Endodermal cell (in vitro differentiated cells): ENCODE measurements around the gene RCBTB1. TPM values are rescaled to one million over a fixed set of nuclear protein-coding genes. Genes with fewer than 3 reads are reported as not detected.

Source experiments
- DNase-seq: peaks from one replicate; pipeline ENCODE4 v3.0.0-alpha.2; 2017
- H3K27ac ChIP-seq: 2 replicates; pipeline ENCODE4 v1.5.1; 2013; ENCODE audit warnings: mild to moderate bottlenecking, low read depth, low read length, moderate library complexity
- H3K27me3 ChIP-seq: 2 replicates; pipeline ENCODE4 v1.6.1; 2013; ENCODE audit warnings: mild to moderate bottlenecking, low read length, moderate library complexity; ENCODE audit not compliant: insufficient read depth, control insufficient read depth, poor library complexity, severe bottlenecking
- H3K36me3 ChIP-seq: 2 replicates; pipeline ENCODE4 v1.7.0; 2013; ENCODE audit warnings: mild to moderate bottlenecking, low read length, moderate library complexity; ENCODE audit not compliant: control insufficient read depth, insufficient read depth
- H3K4me1 ChIP-seq: one replicate; pipeline ENCODE4 v1.7.0; 2013; ENCODE audit warnings: low read length; ENCODE audit not compliant: control insufficient read depth, insufficient read depth
- H3K4me3 ChIP-seq: 2 replicates; pipeline ENCODE4 v1.5.1; 2013; ENCODE audit warnings: mild to moderate bottlenecking, low read length, moderate library complexity
- H3K9ac ChIP-seq: 2 replicates; pipeline ENCODE4 v1.6.1; 2013; ENCODE audit warnings: mild to moderate bottlenecking, low read length, moderate library complexity; ENCODE audit not compliant: poor library complexity, severe bottlenecking; ENCODE audit errors: extremely low read depth
- H3K9me3 ChIP-seq: 2 replicates; pipeline ENCODE4 v1.6.1; 2013; ENCODE audit warnings: mild to moderate bottlenecking, low read length, moderate library complexity; ENCODE audit not compliant: control insufficient read depth
- H3K27ac Mint-ChIP-seq: 2 replicates; pipeline ENCODE4 v1.8.0; 2020; ENCODE audit warnings: mixed read lengths
- H3K27me3 Mint-ChIP-seq: 2 replicates; pipeline ENCODE4 v1.8.0; 2021; ENCODE audit warnings: mild to moderate bottlenecking, mixed read lengths; ENCODE audit not compliant: insufficient read depth
- H3K36me3 Mint-ChIP-seq: 2 replicates; pipeline ENCODE4 v1.8.0; 2020; ENCODE audit warnings: low read depth, mixed read lengths
- H3K4me1 Mint-ChIP-seq: 2 replicates; pipeline ENCODE4 v1.8.0; 2020; ENCODE audit warnings: mixed read lengths
- H3K4me3 Mint-ChIP-seq: 2 replicates; pipeline ENCODE4 v1.8.0; 2020; ENCODE audit warnings: mild to moderate bottlenecking, moderate library complexity, mixed read lengths
- H3K9me3 Mint-ChIP-seq: 2 replicates; pipeline ENCODE4 v1.8.0; 2020; ENCODE audit warnings: mild to moderate bottlenecking, mixed read lengths
- WGBS, 2 experiments: methylation state at CpG; one replicate each; pipeline versions ENCODE4 v1.1.5 to v1.1.7; 2013; ENCODE audit warnings: missing lambda C conversion rate in 2 of 2, mixed read lengths in 1 of 2; ENCODE audit not compliant: insufficient coverage in 1 of 2, insufficient read length in 1 of 2; 5-methylcytosine and 5-hydroxymethylcytosine counted together
- total RNA-seq, 2 donors: library from RNA; stranded (reverse); fragmentation: NEBNext Ultra II Directional in 1 of 2; extraction: Animal tissue kit (Norgen Biotek cat#: 25700) in 1 of 2; gene quantifications; 2 replicates in 1 of 2; 3 replicates in 1 of 2; pipeline ENCODE4 v1.2.1, GENCODE V29; 2021
- TF ChIP-seq, protein P1 (sequence below): fragments of 200-600 bp; sonication (generic); conservative IDR thresholded peaks from 2 replicates; pipeline ENCODE4 v1.5.0; 2021; ENCODE audit warnings: antibody characterized with exemption, mild to moderate bottlenecking

RCBTB1 gene
- total RNA-seq, 2 donors from 2014 or later, result 40.6 to 46.4 TPM

DNA sequence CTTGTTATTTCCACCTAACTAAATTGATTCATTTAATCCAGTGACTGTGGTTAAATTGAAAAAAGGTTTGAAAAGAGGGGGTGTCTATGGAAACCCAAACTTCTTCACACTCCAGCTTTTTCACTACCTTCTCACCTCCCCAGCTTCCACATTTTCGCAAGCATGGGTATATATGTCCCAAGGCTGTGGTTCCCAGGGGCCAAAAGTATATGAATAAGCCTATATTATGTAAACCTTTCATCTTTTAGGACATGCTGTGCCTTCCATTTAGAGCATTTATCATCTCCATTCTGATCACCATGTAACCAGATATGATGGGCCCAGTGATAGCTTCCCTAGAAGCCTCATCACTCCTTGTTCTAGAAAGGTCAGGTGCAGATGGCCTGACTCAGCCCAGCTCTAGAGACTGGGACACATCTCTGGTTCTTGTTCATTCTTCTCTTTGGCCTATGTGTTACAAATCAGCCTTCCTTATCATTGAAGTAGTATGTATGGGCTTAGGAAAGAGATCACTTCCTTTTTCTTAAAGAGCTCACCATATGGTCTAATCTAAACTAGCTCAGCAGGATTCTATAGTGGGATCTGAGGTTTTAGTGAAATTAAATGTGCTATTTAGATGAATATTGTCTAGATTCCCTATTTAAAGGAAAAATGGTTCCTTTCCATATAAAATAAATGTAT, 23.4 kb upstream of the RCBTB1 start:
- TF ChIP-seq, protein P1, sequence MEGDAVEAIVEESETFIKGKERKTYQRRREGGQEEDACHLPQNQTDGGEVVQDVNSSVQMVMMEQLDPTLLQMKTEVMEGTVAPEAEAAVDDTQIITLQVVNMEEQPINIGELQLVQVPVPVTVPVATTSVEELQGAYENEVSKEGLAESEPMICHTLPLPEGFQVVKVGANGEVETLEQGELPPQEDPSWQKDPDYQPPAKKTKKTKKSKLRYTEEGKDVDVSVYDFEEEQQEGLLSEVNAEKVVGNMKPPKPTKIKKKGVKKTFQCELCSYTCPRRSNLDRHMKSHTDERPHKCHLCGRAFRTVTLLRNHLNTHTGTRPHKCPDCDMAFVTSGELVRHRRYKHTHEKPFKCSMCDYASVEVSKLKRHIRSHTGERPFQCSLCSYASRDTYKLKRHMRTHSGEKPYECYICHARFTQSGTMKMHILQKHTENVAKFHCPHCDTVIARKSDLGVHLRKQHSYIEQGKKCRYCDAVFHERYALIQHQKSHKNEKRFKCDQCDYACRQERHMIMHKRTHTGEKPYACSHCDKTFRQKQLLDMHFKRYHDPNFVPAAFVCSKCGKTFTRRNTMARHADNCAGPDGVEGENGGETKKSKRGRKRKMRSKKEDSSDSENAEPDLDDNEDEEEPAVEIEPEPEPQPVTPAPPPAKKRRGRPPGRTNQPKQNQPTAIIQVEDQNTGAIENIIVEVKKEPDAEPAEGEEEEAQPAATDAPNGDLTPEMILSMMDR, result no peak
- Mint-ChIP-seq H3K4me3 (no peak overlapping the region), H3K9me3 (no peaks in the 10 kb centered on the region), H3K27me3 (no peaks in the 10 kb centered on the region), H3K27ac (no peak overlapping the region), H3K36me3 (no peaks in the 10 kb centered on the region), H3K4me1 (no peaks in the 10 kb centered on the region)
- 100% methylated on average over 1 of the region's 1 CpG; no CpG with 5 or more reads in 1 of the 2 experiments for WGBS, 2 experiments
- Histone ChIP-seq H3K4me1 (no peaks in the 10 kb centered on the region), H3K9ac (no peak overlapping the region), H3K27me3 (no peaks in the 10 kb centered on the region), H3K36me3 (no peaks in the 10 kb centered on the region), H3K9me3 (no peaks in the 10 kb centered on the region), H3K27ac (no peak overlapping the region), H3K4me3 (no peak overlapping the region)
- DNase-seq, result no peak

- TF ChIP-seq, protein P1, result no peak
- Mint-ChIP-seq H3K4me3 (no peak overlapping the region), H3K27ac (no peak overlapping the region), H3K27me3 (no peaks in the 10 kb centered on the region), H3K4me1 (no peaks in the 10 kb centered on the region), H3K9me3 (no peaks in the 10 kb centered on the region), H3K36me3 (no peaks in the 10 kb centered on the region)
- DNase-seq, result no peak
- 89 to 95% methylated on average over 3 to 5 of the region's 5 CpGs for WGBS, 2 experiments
- Histone ChIP-seq H3K27me3 (no peaks in the 10 kb centered on the region), H3K4me1 (no peaks in the 10 kb centered on the region), H3K27ac (no peak overlapping the region), H3K36me3 (no peaks in the 10 kb centered on the region), H3K4me3 (no peak overlapping the region), H3K9me3 (no peaks in the 10 kb centered on the region), H3K9ac (no peak overlapping the region)
Observed at GRCh38 chr13:49607761-49608160, 22.4 kb upstream of the RCBTB1 start.

- WGBS, 2 experiments, result 49 to 81% methylated on average over 4 to 15 of the region's 15 CpGs
- Histone ChIP-seq H3K36me3 (no peaks in the 10 kb centered on the region), H3K9me3 (no peaks in the 10 kb centered on the region), H3K4me1 (no peaks in the 10 kb centered on the region), H3K4me3 (no peak overlapping the region), H3K9ac (no peak overlapping the region), H3K27ac (no peak overlapping the region), H3K27me3 (no peaks in the 10 kb centered on the region)
- TF ChIP-seq, protein P1, result peak; percentile 92
- no peak overlapping the region for H3K4me3 Mint-ChIP-seq
- no peak overlapping the region for H3K27ac Mint-ChIP-seq
- DNase-seq, result peak; percentile 91
- no peaks in the 10 kb centered on the region for H3K27me3 Mint-ChIP-seq
- no peaks in the 10 kb centered on the region for H3K9me3 Mint-ChIP-seq
- no peaks in the 10 kb centered on the region for H3K4me1 Mint-ChIP-seq
- no peaks in the 10 kb centered on the region for H3K36me3 Mint-ChIP-seq
Observed at GRCh38 chr13:49606747-49607648, 21.6 kb upstream of the RCBTB1 start.
